H1 (cell line): Measurements from ENCODE around the gene GPATCH4. TPM values are rescaled to one million over a fixed set of nuclear protein-coding genes. Genes with fewer than 3 reads are reported as not detected.

Source experiments
- BACH1 ChIP-seq: IDR thresholded peaks from 2 replicates; pipeline ENCODE4 v1.6.1; 2012; ENCODE audit warnings: low read length, improper control_type of control experiment
- EP300 ChIP-seq, 2 experiments: IDR thresholded peaks; 1 replicate in 1 of 2; 2 replicates in 1 of 2; pipeline ENCODE4 v1.6.1; 2011 to 2012; ENCODE audit warnings: low read depth in 2 of 2, low read length in 2 of 2, mild to moderate bottlenecking in 2 of 2, borderline replicate concordance in 1 of 2, inconsistent platforms in 1 of 2, moderate library complexity in 1 of 2
- HDAC2 ChIP-seq, 2 experiments: fragments of 300-600 bp in 1 of 2; sonication (generic) in 1 of 2; IDR thresholded peaks; 2 replicates each; pipeline ENCODE4 v1.6.1; 2011 to 2012; ENCODE audit warnings: low read depth in 2 of 2, low read length in 2 of 2, mild to moderate bottlenecking in 2 of 2, moderate library complexity in 2 of 2, borderline replicate concordance in 1 of 2, inconsistent platforms in 1 of 2
- KDM4A ChIP-seq: IDR thresholded peaks from one replicate; pipeline ENCODE4 v1.7.1; 2012; ENCODE audit warnings: low read depth, mild to moderate bottlenecking, moderate library complexity, low read length, inconsistent platforms; ENCODE audit not compliant: severe bottlenecking
- SRF ChIP-seq: IDR thresholded peaks from 2 replicates; pipeline ENCODE4 v1.6.1; 2011; ENCODE audit warnings: mild to moderate bottlenecking, low read depth, low read length, moderate library complexity
- TCF12 ChIP-seq: IDR thresholded peaks from 2 replicates; pipeline ENCODE4 v1.6.1; 2011; ENCODE audit warnings: low read depth, mild to moderate bottlenecking, low read length
- ZNF274 ChIP-seq: IDR thresholded peaks from 2 replicates; pipeline ENCODE4 v1.7.0; 2012; ENCODE audit warnings: low read length, borderline replicate concordance; ENCODE audit errors: extremely low read depth
- polyA plus RNA-seq, 7 experiments: library from polyadenylated mRNA; depleted of rRNA in 3 of 7; stranded (reverse) in 5 of 7; unstranded in 2 of 7; fragments of >200 nt in 5 of 7; fragments of 200-250 nt in 2 of 7; gene quantifications; 1 replicate in 5 of 7; 2 replicates in 1 of 7; 4 replicates in 1 of 7; pipeline versions ENCODE4 v1.2.1 to v1.2.3, GENCODE V29; 2011 to 2013; ENCODE audit warnings: missing spikeins in 2 of 7, mixed read lengths in 2 of 7
- total RNA-seq: library from RNA; stranded (reverse); fragmentation: NEBNext Ultra II Directional; extraction: Animal tissue kit (Norgen Biotek cat#: 25700); gene quantifications from 2 replicates; pipeline ENCODE4 v1.2.1, GENCODE V29; 2021
- TF ChIP-seq, protein P1 (sequence below): fragments of 300-600 bp; sonication (generic); IDR thresholded peaks from 2 replicates; pipeline ENCODE4 v1.7.1; 2012; ENCODE audit warnings: low read length, moderate library complexity, mild to moderate bottlenecking, inconsistent platforms; ENCODE audit not compliant: insufficient replicate concordance
- TF ChIP-seq, protein P2 (sequence below): IDR thresholded peaks from 2 replicates; pipeline ENCODE4 v1.6.1; 2012; ENCODE audit warnings: inconsistent platforms

GPATCH4 gene
- total and polyA plus RNA-seq, 2 of the 8 experiments (the other 6 are each of a cell fraction or from before 2014, with no cell fraction given), result 20.5 to 47.9 TPM

GRCh38 chr1:156571919-156572662 is 29.2 kb downstream of the GPATCH4 start, which contains the start of gene IQGAP3 (continued):
- TF ChIP-seq, protein P1, sequence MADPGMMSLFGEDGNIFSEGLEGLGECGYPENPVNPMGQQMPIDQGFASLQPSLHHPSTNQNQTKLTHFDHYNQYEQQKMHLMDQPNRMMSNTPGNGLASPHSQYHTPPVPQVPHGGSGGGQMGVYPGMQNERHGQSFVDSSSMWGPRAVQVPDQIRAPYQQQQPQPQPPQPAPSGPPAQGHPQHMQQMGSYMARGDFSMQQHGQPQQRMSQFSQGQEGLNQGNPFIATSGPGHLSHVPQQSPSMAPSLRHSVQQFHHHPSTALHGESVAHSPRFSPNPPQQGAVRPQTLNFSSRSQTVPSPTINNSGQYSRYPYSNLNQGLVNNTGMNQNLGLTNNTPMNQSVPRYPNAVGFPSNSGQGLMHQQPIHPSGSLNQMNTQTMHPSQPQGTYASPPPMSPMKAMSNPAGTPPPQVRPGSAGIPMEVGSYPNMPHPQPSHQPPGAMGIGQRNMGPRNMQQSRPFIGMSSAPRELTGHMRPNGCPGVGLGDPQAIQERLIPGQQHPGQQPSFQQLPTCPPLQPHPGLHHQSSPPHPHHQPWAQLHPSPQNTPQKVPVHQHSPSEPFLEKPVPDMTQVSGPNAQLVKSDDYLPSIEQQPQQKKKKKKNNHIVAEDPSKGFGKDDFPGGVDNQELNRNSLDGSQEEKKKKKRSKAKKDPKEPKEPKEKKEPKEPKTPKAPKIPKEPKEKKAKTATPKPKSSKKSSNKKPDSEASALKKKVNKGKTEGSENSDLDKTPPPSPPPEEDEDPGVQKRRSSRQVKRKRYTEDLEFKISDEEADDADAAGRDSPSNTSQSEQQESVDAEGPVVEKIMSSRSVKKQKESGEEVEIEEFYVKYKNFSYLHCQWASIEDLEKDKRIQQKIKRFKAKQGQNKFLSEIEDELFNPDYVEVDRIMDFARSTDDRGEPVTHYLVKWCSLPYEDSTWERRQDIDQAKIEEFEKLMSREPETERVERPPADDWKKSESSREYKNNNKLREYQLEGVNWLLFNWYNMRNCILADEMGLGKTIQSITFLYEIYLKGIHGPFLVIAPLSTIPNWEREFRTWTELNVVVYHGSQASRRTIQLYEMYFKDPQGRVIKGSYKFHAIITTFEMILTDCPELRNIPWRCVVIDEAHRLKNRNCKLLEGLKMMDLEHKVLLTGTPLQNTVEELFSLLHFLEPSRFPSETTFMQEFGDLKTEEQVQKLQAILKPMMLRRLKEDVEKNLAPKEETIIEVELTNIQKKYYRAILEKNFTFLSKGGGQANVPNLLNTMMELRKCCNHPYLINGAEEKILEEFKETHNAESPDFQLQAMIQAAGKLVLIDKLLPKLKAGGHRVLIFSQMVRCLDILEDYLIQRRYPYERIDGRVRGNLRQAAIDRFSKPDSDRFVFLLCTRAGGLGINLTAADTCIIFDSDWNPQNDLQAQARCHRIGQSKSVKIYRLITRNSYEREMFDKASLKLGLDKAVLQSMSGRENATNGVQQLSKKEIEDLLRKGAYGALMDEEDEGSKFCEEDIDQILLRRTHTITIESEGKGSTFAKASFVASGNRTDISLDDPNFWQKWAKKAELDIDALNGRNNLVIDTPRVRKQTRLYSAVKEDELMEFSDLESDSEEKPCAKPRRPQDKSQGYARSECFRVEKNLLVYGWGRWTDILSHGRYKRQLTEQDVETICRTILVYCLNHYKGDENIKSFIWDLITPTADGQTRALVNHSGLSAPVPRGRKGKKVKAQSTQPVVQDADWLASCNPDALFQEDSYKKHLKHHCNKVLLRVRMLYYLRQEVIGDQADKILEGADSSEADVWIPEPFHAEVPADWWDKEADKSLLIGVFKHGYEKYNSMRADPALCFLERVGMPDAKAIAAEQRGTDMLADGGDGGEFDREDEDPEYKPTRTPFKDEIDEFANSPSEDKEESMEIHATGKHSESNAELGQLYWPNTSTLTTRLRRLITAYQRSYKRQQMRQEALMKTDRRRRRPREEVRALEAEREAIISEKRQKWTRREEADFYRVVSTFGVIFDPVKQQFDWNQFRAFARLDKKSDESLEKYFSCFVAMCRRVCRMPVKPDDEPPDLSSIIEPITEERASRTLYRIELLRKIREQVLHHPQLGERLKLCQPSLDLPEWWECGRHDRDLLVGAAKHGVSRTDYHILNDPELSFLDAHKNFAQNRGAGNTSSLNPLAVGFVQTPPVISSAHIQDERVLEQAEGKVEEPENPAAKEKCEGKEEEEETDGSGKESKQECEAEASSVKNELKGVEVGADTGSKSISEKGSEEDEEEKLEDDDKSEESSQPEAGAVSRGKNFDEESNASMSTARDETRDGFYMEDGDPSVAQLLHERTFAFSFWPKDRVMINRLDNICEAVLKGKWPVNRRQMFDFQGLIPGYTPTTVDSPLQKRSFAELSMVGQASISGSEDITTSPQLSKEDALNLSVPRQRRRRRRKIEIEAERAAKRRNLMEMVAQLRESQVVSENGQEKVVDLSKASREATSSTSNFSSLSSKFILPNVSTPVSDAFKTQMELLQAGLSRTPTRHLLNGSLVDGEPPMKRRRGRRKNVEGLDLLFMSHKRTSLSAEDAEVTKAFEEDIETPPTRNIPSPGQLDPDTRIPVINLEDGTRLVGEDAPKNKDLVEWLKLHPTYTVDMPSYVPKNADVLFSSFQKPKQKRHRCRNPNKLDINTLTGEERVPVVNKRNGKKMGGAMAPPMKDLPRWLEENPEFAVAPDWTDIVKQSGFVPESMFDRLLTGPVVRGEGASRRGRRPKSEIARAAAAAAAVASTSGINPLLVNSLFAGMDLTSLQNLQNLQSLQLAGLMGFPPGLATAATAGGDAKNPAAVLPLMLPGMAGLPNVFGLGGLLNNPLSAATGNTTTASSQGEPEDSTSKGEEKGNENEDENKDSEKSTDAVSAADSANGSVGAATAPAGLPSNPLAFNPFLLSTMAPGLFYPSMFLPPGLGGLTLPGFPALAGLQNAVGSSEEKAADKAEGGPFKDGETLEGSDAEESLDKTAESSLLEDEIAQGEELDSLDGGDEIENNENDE, result no peak
- TF ChIP-seq TCF12 (no peak), ZNF274 (no peak), KDM4A (peak; percentile 17), EP300 (IDR thresholded peaks at IDR 0.05; ENCODE audit: borderline replicate concordance in 1 of 2, low read depth in 2 of 2, low read length in 2 of 2) (no peak), HDAC2 (IDR thresholded peaks at IDR 0.05; ENCODE audit: borderline replicate concordance in 1 of 2, low read depth in 2 of 2, low read length in 2 of 2) (peak in 1 of 2 experiments; percentile 99; a peak in 2 of 4 replicates), BACH1 (no peak), SRF (no peak)
- TF ChIP-seq, protein P2, sequence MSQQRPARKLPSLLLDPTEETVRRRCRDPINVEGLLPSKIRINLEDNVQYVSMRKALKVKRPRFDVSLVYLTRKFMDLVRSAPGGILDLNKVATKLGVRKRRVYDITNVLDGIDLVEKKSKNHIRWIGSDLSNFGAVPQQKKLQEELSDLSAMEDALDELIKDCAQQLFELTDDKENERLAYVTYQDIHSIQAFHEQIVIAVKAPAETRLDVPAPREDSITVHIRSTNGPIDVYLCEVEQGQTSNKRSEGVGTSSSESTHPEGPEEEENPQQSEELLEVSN, result no peak
